Suprapubic skin (tissue), 4 donors: ENCODE data around the gene CTTNBP2. TPM values are rescaled to one million over a fixed set of nuclear protein-coding genes. Genes with fewer than 3 reads are reported as not detected.

ENCODE experiments used
- DNase-seq, 2 donors: peaks; one replicate each; pipeline ENCODE4 v3.0.0-alpha.2; 2019; ENCODE audit warnings: low spot score in 2 of 2
- H3K27ac ChIP-seq: fragments of 200-600 bp; sonication (generic); one replicate; pipeline ENCODE4 v1.5.1; 2019
- H3K27me3 ChIP-seq: fragments of 200-600 bp; sonication (generic); one replicate; pipeline ENCODE4 v1.5.1; 2019
- H3K36me3 ChIP-seq: fragments of 200-600 bp; sonication (generic); one replicate; pipeline ENCODE4 v1.5.1; 2019
- H3K4me1 ChIP-seq: fragments of 200-600 bp; sonication (generic); one replicate; pipeline ENCODE4 v1.5.1; 2019
- H3K4me3 ChIP-seq: fragments of 200-600 bp; sonication (generic); one replicate; pipeline ENCODE4 v1.5.1; 2019; ENCODE audit warnings: mild to moderate bottlenecking
- H3K9me3 ChIP-seq: fragments of 200-600 bp; sonication (generic); one replicate; pipeline ENCODE4 v1.5.1; 2019
- CTCF ChIP-seq, 2 donors: fragments of 200-600 bp in 1 of 2; fragments of 450-650 bp in 1 of 2; sonication (generic) in 1 of 2; IDR thresholded peaks; one replicate each; pipeline ENCODE4 v1.5.1; 2016 to 2019; ENCODE audit warnings: antibody characterized with exemption in 2 of 2, mild to moderate bottlenecking in 1 of 2, moderate library complexity in 1 of 2
- EP300 ChIP-seq: sonication (generic); formaldehyde crosslinking; IDR thresholded peaks from one replicate; pipeline ENCODE4 v1.6.1; 2017; ENCODE audit warnings: antibody characterized with exemption
- POLR2A ChIP-seq, 2 donors: fragments of 450-650 bp; IDR thresholded peaks; one replicate each; pipeline ENCODE4 v1.6.1; 2017; ENCODE audit warnings: antibody characterized with exemption in 2 of 2, mild to moderate bottlenecking in 2 of 2, moderate library complexity in 2 of 2
- POLR2AphosphoS5 ChIP-seq, 3 donors: sonication (generic); formaldehyde crosslinking; IDR thresholded peaks; one replicate each; pipeline ENCODE4 v1.6.1; 2017; ENCODE audit warnings: antibody characterized with exemption in 3 of 3
- WGBS: methylation state at CpG from one replicate; pipeline ENCODE4 v1.1.5; 2018; 5-methylcytosine and 5-hydroxymethylcytosine counted together
- total RNA-seq, 4 donors: library from RNA; depleted of rRNA; stranded (reverse); fragments of >200 nt; gene quantifications; one replicate each; pipeline ENCODE4 v1.1.0, GENCODE V29; 2016

The CTTNBP2 gene
- total RNA-seq, 4 donors from 2014 or later: 2.2 to 8.9 (median 5.3) TPM

- no peak overlapping the region for H3K4me3 ChIP-seq
- no peaks in the 10 kb centered on the region for H3K4me1 ChIP-seq
- no peaks in the 10 kb centered on the region for H3K27me3 ChIP-seq
- no peak overlapping the region for H3K27ac ChIP-seq
- peaks cover 4% of the 10 kb centered on the region for H3K36me3 ChIP-seq
- DNase-seq: no peak
- no peaks in the 10 kb centered on the region for H3K9me3 ChIP-seq
- no peak for TF ChIP-seq CTCF (IDR thresholded peaks at IDR 0.05)
- no peak for TF ChIP-seq POLR2AphosphoS5 (IDR thresholded peaks at IDR 0.05)
- 71% methylated on average over 3 of the region's 3 CpGs for WGBS
These were observed 142.9 kb downstream of the CTTNBP2 start for GRCh38 chr7:117730390-117730789.

- TF ChIP-seq POLR2AphosphoS5 (IDR thresholded peaks at IDR 0.05) (no peak), CTCF (IDR thresholded peaks at IDR 0.05) (no peak), POLR2A (IDR thresholded peaks at IDR 0.05) (no peak), EP300 (no peak)
- H3K36me3 ChIP-seq: peaks cover 8% of the 10 kb centered on the region
- no peak for DNase-seq
- no peak overlapping the region for H3K27ac ChIP-seq
- no peaks in the 10 kb centered on the region for H3K4me1 ChIP-seq
- H3K27me3 ChIP-seq: no peaks in the 10 kb centered on the region
- no peaks in the 10 kb centered on the region for H3K9me3 ChIP-seq
- WGBS: 48% methylated on average over 7 of the region's 7 CpGs
- H3K4me3 ChIP-seq: no peak overlapping the region
These were observed 144.2 kb downstream of the CTTNBP2 start for GRCh38 chr7:117728890-117729624.

GRCh38 chr7:117724898-117725297 is 148.3 kb downstream of the CTTNBP2 start:
- H3K36me3 ChIP-seq: peaks cover 8% of the 10 kb centered on the region
- no peak overlapping the region for H3K27ac ChIP-seq
- DNase-seq: no peak
- H3K27me3 ChIP-seq: no peaks in the 10 kb centered on the region
- 93% methylated on average over 3 of the region's 3 CpGs for WGBS
- no peaks in the 10 kb centered on the region for H3K9me3 ChIP-seq
- no peak overlapping the region for H3K4me3 ChIP-seq
- H3K4me1 ChIP-seq: no peaks in the 10 kb centered on the region
- TF ChIP-seq CTCF (IDR thresholded peaks at IDR 0.05) (no peak), EP300 (no peak), POLR2AphosphoS5 (IDR thresholded peaks at IDR 0.05) (no peak), POLR2A (IDR thresholded peaks at IDR 0.05) (no peak)

- no peak for DNase-seq
- Histone ChIP-seq H3K4me1 (no peaks in the 10 kb centered on the region), H3K27ac (no peak overlapping the region), H3K4me3 (no peak overlapping the region), H3K27me3 (no peaks in the 10 kb centered on the region), H3K9me3 (no peaks in the 10 kb centered on the region), H3K36me3 (no peaks in the 10 kb centered on the region)
- 73% methylated on average over 3 of the region's 3 CpGs for WGBS
- TF ChIP-seq POLR2A (IDR thresholded peaks at IDR 0.05): no peak
- TF ChIP-seq POLR2AphosphoS5 (IDR thresholded peaks at IDR 0.05): no peak
- TF ChIP-seq EP300: no peak
- TF ChIP-seq CTCF (IDR thresholded peaks at IDR 0.05): no peak
These were observed 153.9 kb downstream of the CTTNBP2 start for GRCh38 chr7:117719377-117719776.

- 61% methylated on average over 6 of the region's 6 CpGs for WGBS
- Histone ChIP-seq H3K27me3 (no peaks in the 10 kb centered on the region), H3K27ac (no peak overlapping the region), H3K9me3 (no peaks in the 10 kb centered on the region), H3K4me1 (no peaks in the 10 kb centered on the region), H3K4me3 (no peak overlapping the region), H3K36me3 (no peaks in the 10 kb centered on the region)
- no peak for DNase-seq
- TF ChIP-seq EP300 (no peak), POLR2AphosphoS5 (IDR thresholded peaks at IDR 0.05) (no peak), POLR2A (IDR thresholded peaks at IDR 0.05) (no peak), CTCF (IDR thresholded peaks at IDR 0.05) (no peak)
These were observed 155.0 kb downstream of the CTTNBP2 start for GRCh38 chr7:117718116-117718835.
